Measurements from ENCODE around the gene TMEM130.

Gene TMEM130

GRCh38 chr7:98802781-98803110, 67.1 kb downstream of the TMEM130 start:
- no peak for TF ChIP-seq CTCF (IDR thresholded peaks at IDR 0.05; ENCODE audit: low read depth, low read length)
- no peak overlapping the region for H3K4me3 ChIP-seq (replicated peaks in 1 of 2; ENCODE audit: low read depth in 2 of 2, low read length in 2 of 2)
- DNase-seq (ENCODE audit: low read depth in 2 of 2): no peak

- DNase-seq (ENCODE audit: low read depth in 2 of 2): peak; percentile 70 to 90
- TF ChIP-seq CTCF (IDR thresholded peaks at IDR 0.05; ENCODE audit: low read depth, low read length): no peak
- no peak overlapping the region for H3K4me3 ChIP-seq (replicated peaks in 1 of 2; ENCODE audit: low read depth in 2 of 2, low read length in 2 of 2)
Measured at GRCh38 chr7:98802088-98802780, 67.6 kb downstream of the TMEM130 start.

DNA sequence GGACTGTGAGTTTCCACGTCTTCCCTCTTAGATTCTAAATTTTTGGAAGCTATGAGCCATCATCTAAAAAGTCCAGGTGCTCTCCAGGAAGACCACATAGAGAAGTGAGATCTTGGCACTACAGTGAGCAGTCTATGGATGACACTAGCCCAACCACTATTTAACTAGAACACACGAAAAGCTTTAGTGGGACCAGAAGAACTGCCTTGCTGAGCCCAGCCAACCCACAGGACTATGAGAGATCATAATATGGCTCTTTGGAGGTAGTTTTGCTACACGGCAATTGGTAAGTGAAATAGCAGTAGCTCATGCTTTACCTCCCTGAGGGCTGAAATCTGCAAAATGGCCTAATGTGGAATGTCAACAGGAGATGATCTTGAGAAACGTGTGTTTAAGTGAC, 68.8 kb downstream of the TMEM130 start:
- no peak overlapping the region for H3K4me3 ChIP-seq (replicated peaks in 1 of 2; ENCODE audit: low read depth in 2 of 2, low read length in 2 of 2)
- no peak for DNase-seq (ENCODE audit: low read depth in 2 of 2)
- no peak for TF ChIP-seq CTCF (IDR thresholded peaks at IDR 0.05; ENCODE audit: low read depth, low read length)

DNA sequence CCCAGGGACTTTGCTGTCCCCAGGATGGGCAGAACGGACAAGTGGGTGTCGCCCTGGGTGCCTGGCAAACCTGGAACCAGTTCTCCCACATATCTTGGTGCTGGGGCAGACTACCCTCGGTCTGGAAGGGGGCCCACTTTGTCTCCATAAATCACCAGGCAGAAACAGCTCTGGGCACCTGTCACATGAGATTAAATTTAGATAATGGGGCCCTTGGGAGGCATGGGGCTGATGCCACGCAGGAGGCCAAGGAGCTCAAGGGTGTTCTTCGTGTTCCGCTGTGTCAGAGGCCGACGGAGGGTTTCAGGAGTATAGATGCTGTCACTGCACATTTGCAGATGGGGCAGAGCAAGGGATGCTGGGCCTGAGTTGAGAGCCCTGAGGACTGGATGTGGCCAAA, 72.7 kb downstream of the TMEM130 start:
- TF ChIP-seq CTCF (IDR thresholded peaks at IDR 0.05; ENCODE audit: low read depth, low read length): no peak
- no peak for DNase-seq (ENCODE audit: low read depth in 2 of 2)
- H3K4me3 ChIP-seq (replicated peaks in 1 of 2; ENCODE audit: low read depth in 2 of 2, low read length in 2 of 2): no peak overlapping the region
